ENCODE data around the gene RPLP2.
A peak's percentile ranks its signal among the peaks of the same experiment; 100 is the strongest.

Gene RPLP2

GRCh38 chr11:844693-845644 is 35.2 kb downstream of the RPLP2 start:
- H3K4me3 ChIP-seq (replicated peaks; ENCODE audit: low read depth, low read length): peak overlapping the region; percentile 98
- no peak for TF ChIP-seq CTCF (IDR thresholded peaks at IDR 0.05; ENCODE audit: low read depth, low read length, missing control alignments)
- DNase-seq (ENCODE audit: extremely low read depth, low read depth): peak; percentile 78

- TF ChIP-seq CTCF (IDR thresholded peaks at IDR 0.05; ENCODE audit: low read depth, low read length, missing control alignments): no peak
- H3K4me3 ChIP-seq (replicated peaks; ENCODE audit: low read depth, low read length): peak overlapping the region; percentile 98; the same call in 1 of the 2 replicates
- no peak for DNase-seq (ENCODE audit: extremely low read depth, low read depth)
Observed at GRCh38 chr11:845872-846495, 36.2 kb downstream of the RPLP2 start.

GRCh38 chr11:846496-847098 is 36.8 kb downstream of the RPLP2 start:
- no peak for TF ChIP-seq CTCF (IDR thresholded peaks at IDR 0.05; ENCODE audit: low read depth, low read length, missing control alignments)
- no peak overlapping the region for H3K4me3 ChIP-seq (replicated peaks; ENCODE audit: low read depth, low read length)
- DNase-seq (ENCODE audit: extremely low read depth, low read depth): no peak

- no peak for DNase-seq (ENCODE audit: extremely low read depth, low read depth)
- TF ChIP-seq CTCF (IDR thresholded peaks at IDR 0.05; ENCODE audit: low read depth, low read length, missing control alignments): no peak
- H3K4me3 ChIP-seq (replicated peaks; ENCODE audit: low read depth, low read length): no peak overlapping the region
Observed at GRCh38 chr11:847876-848275, 38.1 kb downstream of the RPLP2 start.

- DNase-seq (ENCODE audit: extremely low read depth, low read depth): no peak
- H3K4me3 ChIP-seq (replicated peaks; ENCODE audit: low read depth, low read length): no peak overlapping the region
- TF ChIP-seq CTCF (IDR thresholded peaks at IDR 0.05; ENCODE audit: low read depth, low read length, missing control alignments): peak; percentile 85
Observed at GRCh38 chr11:848380-848931, 38.7 kb downstream of the RPLP2 start.

- H3K4me3 ChIP-seq (replicated peaks; ENCODE audit: low read depth, low read length): peak overlapping the region; percentile 39
- DNase-seq (ENCODE audit: extremely low read depth, low read depth): no peak
- no peak for TF ChIP-seq CTCF (IDR thresholded peaks at IDR 0.05; ENCODE audit: low read depth, low read length, missing control alignments)
Observed at GRCh38 chr11:849104-849824, 39.5 kb downstream of the RPLP2 start.
